Loucy (cell line): ENCODE measurements around the gene TMEM163.
A peak's percentile ranks its signal among the peaks of the same experiment; 100 is the strongest.

Experiments
- H2AFZ ChIP-seq: fragments of 200-600 bp; sonication (generic); 2 replicates; pipeline ENCODE4 v1.6.0; 2016; ENCODE audit warnings: antibody characterized with exemption, mild to moderate bottlenecking, low read length, moderate library complexity
- H3F3A ChIP-seq: fragments of 200-600 bp; 2 replicates; pipeline ENCODE4 v1.6.0; 2016; ENCODE audit warnings: antibody characterized with exemption, low read depth, mild to moderate bottlenecking
- H3K27me3 ChIP-seq: fragments of 200-600 bp; sonication (generic); 2 replicates; pipeline ENCODE4 v1.6.1; 2014; ENCODE audit warnings: low read length, mild to moderate bottlenecking; ENCODE audit not compliant: insufficient read depth, poor library complexity, severe bottlenecking
- H3K36me3 ChIP-seq: fragments of 200-600 bp; sonication (generic); 2 replicates; pipeline ENCODE4 v1.6.1; 2016; ENCODE audit warnings: low read length; ENCODE audit not compliant: insufficient read depth
- H3K4me1 ChIP-seq: fragments of 200-600 bp; sonication (generic); 2 replicates; pipeline ENCODE4 v1.5.1; 2014; ENCODE audit warnings: low read length, mild to moderate bottlenecking; ENCODE audit not compliant: insufficient read depth, poor library complexity, severe bottlenecking
- H3K4me2 ChIP-seq: fragments of 200-600 bp; sonication (generic); 2 replicates; pipeline ENCODE4 v1.6.0; 2014; ENCODE audit warnings: antibody characterized with exemption, low read length, low read depth, mild to moderate bottlenecking; ENCODE audit not compliant: poor library complexity, severe bottlenecking
- H3K4me3 ChIP-seq: fragments of 200-600 bp; sonication (generic); 2 replicates; pipeline ENCODE4 v1.5.1; 2014; ENCODE audit warnings: low read length, mild to moderate bottlenecking, mixed read lengths; ENCODE audit not compliant: poor library complexity, severe bottlenecking
- H3K79me2 ChIP-seq: fragments of 200-600 bp; sonication (generic); 2 replicates; pipeline ENCODE4 v1.6.1; 2014; ENCODE audit warnings: low read length; ENCODE audit not compliant: insufficient read depth
- H3K9ac ChIP-seq: fragments of 200-600 bp; sonication (generic); 2 replicates; pipeline ENCODE4 v1.6.0; 2014; ENCODE audit warnings: mild to moderate bottlenecking, low read depth, low read length, moderate library complexity; ENCODE audit not compliant: poor library complexity, severe bottlenecking
- H3K9me2 ChIP-seq: fragments of 200-600 bp; sonication (generic); replicated peaks from 2 replicates; pipeline ENCODE4 v1.6.1; 2016; ENCODE audit warnings: low read depth, low read length, mixed read lengths
- H3K9me3 ChIP-seq: fragments of 200-600 bp; sonication (generic); 2 replicates; pipeline ENCODE4 v1.6.1; 2014; ENCODE audit warnings: mild to moderate bottlenecking, antibody characterized with exemption, low read length, low read depth; ENCODE audit not compliant: insufficient read depth
- H4K20me1 ChIP-seq: fragments of 200-600 bp; sonication (generic); 2 replicates; pipeline ENCODE4 v1.6.0; 2014; ENCODE audit warnings: antibody characterized with exemption, low read length, mild to moderate bottlenecking; ENCODE audit not compliant: insufficient read depth, poor library complexity, severe bottlenecking
- CTCF ChIP-seq: fragments of 200-600 bp; sonication (generic); conservative IDR thresholded peaks from 2 replicates; pipeline ENCODE4 v1.5.1; 2014; ENCODE audit warnings: mild to moderate bottlenecking, antibody characterized with exemption, low read length
- EZH2phosphoT487 ChIP-seq: fragments of 200-600 bp; IDR thresholded peaks from 2 replicates; pipeline ENCODE4 v1.6.1; 2018; ENCODE audit warnings: antibody characterized with exemption, mild to moderate bottlenecking, moderate library complexity, borderline replicate concordance

TMEM163 gene

DNA sequence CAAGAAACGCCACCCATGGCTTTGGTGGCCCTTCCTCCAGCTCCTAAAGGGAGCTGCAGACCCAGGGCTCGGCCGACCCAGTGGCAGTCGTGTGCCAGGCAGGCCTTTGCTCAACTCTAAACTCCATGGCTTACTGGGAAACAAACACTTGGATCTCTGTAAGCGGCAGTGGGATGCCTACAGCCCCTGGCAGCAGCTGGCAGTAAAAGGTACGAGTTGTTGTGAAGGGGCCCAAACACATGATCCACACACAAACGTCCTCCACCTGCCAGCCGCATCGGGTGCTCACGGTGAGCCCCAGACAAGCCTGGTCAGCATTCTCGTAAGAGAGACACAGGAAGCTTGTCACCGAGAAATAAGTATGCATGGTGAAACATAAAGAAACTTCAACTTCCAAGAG lies 250.0 kb downstream of the TMEM163 start:
- no peak overlapping the region for H3K9ac ChIP-seq
- H3F3A ChIP-seq = no peaks in the 10 kb centered on the region
- no peaks in the 10 kb centered on the region for H3K27me3 ChIP-seq
- no peaks in the 10 kb centered on the region for H3K79me2 ChIP-seq
- no peaks in the 10 kb centered on the region for H3K4me1 ChIP-seq
- H3K4me2 ChIP-seq = no peak overlapping the region
- H3K4me3 ChIP-seq = no peak overlapping the region
- no peaks in the 10 kb centered on the region for H3K9me3 ChIP-seq
- TF ChIP-seq EZH2phosphoT487 = no peak
- no peak for TF ChIP-seq CTCF
- H3K36me3 ChIP-seq = no peaks in the 10 kb centered on the region
- H3K9me2 ChIP-seq = no peaks in the 10 kb centered on the region
- no peaks in the 10 kb centered on the region for H4K20me1 ChIP-seq
- no peak overlapping the region for H2AFZ ChIP-seq

GRCh38 chr2:134468164-134468563 lies 250.6 kb downstream of the TMEM163 start:
- H3K4me1 ChIP-seq = no peaks in the 10 kb centered on the region
- H3K79me2 ChIP-seq = no peaks in the 10 kb centered on the region
- H3K4me3 ChIP-seq = no peak overlapping the region
- no peaks in the 10 kb centered on the region for H3K27me3 ChIP-seq
- no peaks in the 10 kb centered on the region for H4K20me1 ChIP-seq
- H3K9me3 ChIP-seq = no peaks in the 10 kb centered on the region
- TF ChIP-seq EZH2phosphoT487 = no peak
- no peak for TF ChIP-seq CTCF
- no peaks in the 10 kb centered on the region for H3K9me2 ChIP-seq
- H3K4me2 ChIP-seq = no peak overlapping the region
- no peaks in the 10 kb centered on the region for H3F3A ChIP-seq
- no peaks in the 10 kb centered on the region for H3K36me3 ChIP-seq
- no peak overlapping the region for H3K9ac ChIP-seq
- H2AFZ ChIP-seq = no peak overlapping the region

DNA sequence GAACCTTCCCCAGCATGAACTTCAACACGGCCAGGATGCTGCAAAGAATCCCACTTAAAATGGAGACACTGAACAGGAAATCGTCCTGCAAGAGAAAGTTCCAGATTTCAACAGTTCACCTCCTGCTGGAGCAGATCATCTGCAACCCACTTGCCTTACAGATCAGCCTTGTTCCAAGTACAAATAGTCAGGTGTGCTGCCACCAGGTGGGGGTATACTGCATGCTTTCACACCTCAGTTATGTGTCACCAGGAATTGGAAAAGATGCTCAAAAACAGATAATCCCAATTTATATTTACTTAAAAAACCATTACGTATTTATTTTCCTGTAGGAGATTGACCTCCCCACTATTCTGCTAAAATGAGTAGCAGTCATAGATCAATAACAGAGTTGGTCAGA lies 252.7 kb downstream of the TMEM163 start:
- H3K4me3 ChIP-seq = no peak overlapping the region
- H3K9me3 ChIP-seq = no peaks in the 10 kb centered on the region
- H3K9ac ChIP-seq = no peak overlapping the region
- H3K36me3 ChIP-seq = no peaks in the 10 kb centered on the region
- H3K9me2 ChIP-seq = no peaks in the 10 kb centered on the region
- no peaks in the 10 kb centered on the region for H3K4me1 ChIP-seq
- no peaks in the 10 kb centered on the region for H4K20me1 ChIP-seq
- no peaks in the 10 kb centered on the region for H3K79me2 ChIP-seq
- no peak overlapping the region for H2AFZ ChIP-seq
- peak; percentile 64 for TF ChIP-seq CTCF
- TF ChIP-seq EZH2phosphoT487 = no peak
- no peaks in the 10 kb centered on the region for H3K27me3 ChIP-seq
- no peak overlapping the region for H3K4me2 ChIP-seq
- H3F3A ChIP-seq = no peaks in the 10 kb centered on the region
